GM12878 (cell line): ENCODE data around the gene NFATC3. TPM values are rescaled to one million over a fixed set of nuclear protein-coding genes. Genes with fewer than 3 reads are reported as not detected.

Experiments used
- BHLHE40 ChIP-seq, 2 experiments: fragments of 450-650 bp in 1 of 2; IDR thresholded peaks; 2 replicates each; pipeline ENCODE4 v1.6.1; 2011 to 2017; ENCODE audit warnings: low read depth in 2 of 2, borderline replicate concordance in 1 of 2, improper control_type of control experiment in 1 of 2, low read length in 1 of 2, mild to moderate bottlenecking in 1 of 2
- CEBPB ChIP-seq, 2 experiments: fragments of 150-350 bp in 1 of 2; IDR thresholded peaks; 2 replicates each; pipeline ENCODE4 v1.6.1; 2012 to 2014; ENCODE audit warnings: low read depth in 2 of 2, low read length in 2 of 2, borderline replicate concordance in 1 of 2, inconsistent platforms in 1 of 2
- DPF2 ChIP-seq: fragments of 450-650 bp; IDR thresholded peaks from 2 replicates; pipeline ENCODE4 v1.6.1; 2017; ENCODE audit warnings: mild to moderate bottlenecking
- E2F8 ChIP-seq: fragments of 450-650 bp; IDR thresholded peaks from 2 replicates; pipeline ENCODE4 v1.6.1; 2018; ENCODE audit warnings: mild to moderate bottlenecking, low read depth, moderate library complexity; ENCODE audit not compliant: partially characterized antibody
- FOXM1 ChIP-seq: IDR thresholded peaks from 2 replicates; pipeline ENCODE4 v1.6.1; 2012; ENCODE audit warnings: low read depth, mild to moderate bottlenecking, inconsistent platforms, low read length, moderate library complexity
- HDGF ChIP-seq: fragments of 450-650 bp; IDR thresholded peaks from 2 replicates; pipeline ENCODE4 v1.6.1; 2016; ENCODE audit warnings: antibody characterized with exemption
- NFXL1 ChIP-seq: fragments of 450-650 bp; IDR thresholded peaks from 2 replicates; pipeline ENCODE4 v1.6.1; 2017; ENCODE audit warnings: antibody characterized with exemption, mild to moderate bottlenecking, borderline replicate concordance
- POLR2A ChIP-seq: IDR thresholded peaks from 2 replicates; pipeline ENCODE4 v1.6.1; 2011; ENCODE audit warnings: low read depth, mild to moderate bottlenecking, low read length
- RAD51 ChIP-seq: fragments of 450-650 bp; IDR thresholded peaks from 2 replicates; pipeline ENCODE4 v1.6.1; 2016; ENCODE audit warnings: moderate library complexity, mild to moderate bottlenecking, inconsistent platforms
- RCOR1 ChIP-seq: conservative IDR thresholded peaks from 2 replicates; pipeline ENCODE4 v1.6.1; 2012; ENCODE audit warnings: low read depth, low read length, improper control_type of control experiment
- SMC3 ChIP-seq: IDR thresholded peaks from 2 replicates; pipeline ENCODE4 v1.6.1; 2011; ENCODE audit warnings: low read length, improper control_type of control experiment, borderline replicate concordance
- SUZ12 ChIP-seq: fragments of 200-600 bp; sonication (generic); IDR thresholded peaks from one replicate; pipeline ENCODE4 v1.6.1; 2018; ENCODE audit warnings: antibody characterized with exemption, mild to moderate bottlenecking; ENCODE audit not compliant: unreplicated experiment
- polyA plus RNA-seq, 11 experiments: library from polyadenylated mRNA; depleted of rRNA in 4 of 11; unstranded in 6 of 11; stranded (reverse) in 5 of 11; fragments of >200 nt; fragmentation: Nextera tagmentation in 4 of 11; fragmentation: Illumina TruSeq in 1 of 11; extraction: Ambion mirVana in 4 of 11; extraction: Trizol in 1 of 11; gene quantifications; 1 replicate in 1 of 11; 2 replicates in 10 of 11; pipeline versions ENCODE4 v1.2.1 to v1.2.3, GENCODE V29; 2011 to 2016; ENCODE audit warnings: inconsistent platforms in 2 of 11, missing spikeins in 2 of 11, low read depth in 1 of 11
- total RNA-seq, 4 experiments: library from RNA; depleted of rRNA in 3 of 4; stranded (reverse); fragments of >200 nt in 3 of 4; fragmentation: Illumina TruSeq in 1 of 4; extraction: Trizol in 1 of 4; gene quantifications; 2 replicates each; pipeline versions ENCODE4 v1.2.1 to v1.2.3, GENCODE V29; 2013 to 2021
- TF ChIP-seq, protein P1 (sequence below): IDR thresholded peaks from 2 replicates; pipeline ENCODE4 v1.6.1; 2011; ENCODE audit warnings: borderline replicate concordance, low read depth, mild to moderate bottlenecking, moderate library complexity, mixed read lengths, low read length; ENCODE audit not compliant: insufficient read depth; ENCODE audit errors: extremely low read length

The NFATC3 gene
- total and polyA plus RNA-seq, 10 of the 15 experiments (the other 5 are each of a cell fraction or from before 2014, with no cell fraction given): 4.2 to 37.6 (median 24.9) TPM

DNA sequence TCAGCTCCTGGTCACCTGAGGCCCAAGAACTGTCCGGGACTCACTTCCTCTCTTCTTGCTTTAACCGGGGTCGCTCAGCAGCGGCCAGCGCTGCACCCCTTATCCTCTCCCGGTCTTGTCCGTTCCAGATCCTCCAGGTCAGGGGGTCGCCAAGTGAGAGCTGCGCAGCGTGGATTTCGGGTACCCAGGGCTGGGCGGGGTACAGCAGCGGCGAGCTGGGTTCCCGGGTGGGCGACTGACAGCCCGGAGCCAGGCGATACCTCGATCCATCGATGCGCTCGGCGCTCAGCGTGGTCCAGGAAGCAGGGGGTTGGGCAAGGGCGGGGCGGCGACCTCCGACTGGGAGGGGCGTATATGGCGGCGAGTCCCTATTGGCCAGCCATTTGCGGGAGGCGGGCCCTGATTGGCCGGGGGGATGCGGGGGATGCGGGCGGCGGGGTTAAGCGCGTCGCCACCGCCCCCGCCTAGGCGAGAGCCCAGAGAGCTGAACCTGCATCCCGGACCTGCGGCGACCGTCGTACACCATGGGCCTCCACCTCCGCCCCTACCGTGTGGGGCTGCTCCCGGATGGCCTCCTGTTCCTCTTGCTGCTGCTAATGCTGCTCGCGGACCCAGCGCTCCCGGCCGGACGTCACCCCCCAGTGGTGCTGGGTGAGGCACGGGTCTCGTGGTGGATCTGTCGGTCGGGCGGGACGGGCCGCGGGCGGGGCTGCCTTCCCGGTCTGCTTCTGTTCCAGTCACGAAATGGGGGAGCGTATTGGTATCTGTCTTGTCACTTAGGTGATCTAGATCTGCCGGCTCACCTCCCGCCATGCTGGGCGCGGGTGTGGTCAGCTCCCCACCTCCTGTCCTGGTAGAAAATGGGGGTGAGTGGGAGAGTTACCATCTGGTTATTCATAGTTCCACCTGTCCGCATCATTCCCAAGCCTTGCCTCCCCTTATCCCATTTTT is 160.0 kb downstream of the NFATC3 start, which contains the start of gene PLA2G15 (continued):
- no peak for TF ChIP-seq CEBPB (IDR thresholded peaks at IDR 0.05; ENCODE audit: borderline replicate concordance in 1 of 2, low read depth in 2 of 2, low read length in 2 of 2)
- TF ChIP-seq HDGF: peak; percentile 92
- no peak for TF ChIP-seq RAD51
- TF ChIP-seq, protein P1, sequence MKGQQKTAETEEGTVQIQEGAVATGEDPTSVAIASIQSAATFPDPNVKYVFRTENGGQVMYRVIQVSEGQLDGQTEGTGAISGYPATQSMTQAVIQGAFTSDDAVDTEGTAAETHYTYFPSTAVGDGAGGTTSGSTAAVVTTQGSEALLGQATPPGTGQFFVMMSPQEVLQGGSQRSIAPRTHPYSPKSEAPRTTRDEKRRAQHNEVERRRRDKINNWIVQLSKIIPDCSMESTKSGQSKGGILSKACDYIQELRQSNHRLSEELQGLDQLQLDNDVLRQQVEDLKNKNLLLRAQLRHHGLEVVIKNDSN: peak; percentile 2
- TF ChIP-seq DPF2: no peak
- no peak for TF ChIP-seq NFXL1
- no peak for TF ChIP-seq SUZ12
- no peak for TF ChIP-seq E2F8
- no peak for TF ChIP-seq FOXM1
- TF ChIP-seq SMC3: no peak
- no peak for TF ChIP-seq RCOR1
- peak; percentile 87 for TF ChIP-seq POLR2A
- TF ChIP-seq BHLHE40 (IDR thresholded peaks at IDR 0.05; ENCODE audit: borderline replicate concordance in 1 of 2, low read depth in 2 of 2, low read length in 1 of 2): peak in 1 of 2 experiments; percentile 73; a peak in 3 of 4 replicates
- TF ChIP-seq, all 136 proteins: peak for 46
